Esophagus muscularis mucosa (tissue), 4 donors: Measurements from ENCODE around the gene SOCS3.

Experiments used
- CTCF ChIP-seq, 3 experiments: fragments of 200-600 bp in 2 of 3; fragments of 450-650 bp in 1 of 3; sonication (generic) in 2 of 3; IDR thresholded peaks; one replicate each; pipeline ENCODE4 v1.5.1; 2017 to 2019; ENCODE audit warnings: antibody characterized with exemption in 3 of 3, mild to moderate bottlenecking in 2 of 3, moderate library complexity in 1 of 3
- EP300 ChIP-seq: sonication (generic); formaldehyde crosslinking; IDR thresholded peaks from one replicate; pipeline ENCODE4 v1.6.1; 2017; ENCODE audit warnings: antibody characterized with exemption
- POLR2A ChIP-seq: fragments of 450-650 bp; IDR thresholded peaks from one replicate; pipeline ENCODE4 v1.6.1; 2017; ENCODE audit warnings: antibody characterized with exemption, moderate library complexity, mild to moderate bottlenecking, low read depth
- POLR2AphosphoS5 ChIP-seq, 2 donors: sonication (generic); formaldehyde crosslinking; IDR thresholded peaks; one replicate each; pipeline ENCODE4 v1.6.1; 2017; ENCODE audit warnings: antibody characterized with exemption in 2 of 2

- TF ChIP-seq CTCF (IDR thresholded peaks at IDR 0.05) (no peak), POLR2AphosphoS5 (IDR thresholded peaks at IDR 0.05) (no peak), POLR2A (no peak), EP300 (no peak)
These were observed 21.2 kb downstream of the SOCS3 start for GRCh38 chr17:78338486-78339259.
